Parathyroid adenoma (tissue), 2 donors: ENCODE results near the gene SOX15.

Experiments used
- H2AFZ ChIP-seq: fragments of 300-600 bp; sonication (generic); one replicate; pipeline ENCODE4 v1.7.0; 2017; ENCODE audit warnings: antibody characterized with exemption, mild to moderate bottlenecking
- H3K27ac ChIP-seq: fragments of 300-600 bp; sonication (generic); one replicate; pipeline ENCODE4 v1.7.0; 2017
- H3K27me3 ChIP-seq: fragments of 300-600 bp; sonication (generic); one replicate; pipeline ENCODE4 v1.7.0; 2017; ENCODE audit warnings: low read length; ENCODE audit not compliant: control insufficient read depth, insufficient read depth
- H3K36me3 ChIP-seq: fragments of 300-600 bp; sonication (generic); one replicate; pipeline ENCODE4 v1.7.0; 2017; ENCODE audit warnings: low read length; ENCODE audit not compliant: control insufficient read depth, insufficient read depth
- H3K4me1 ChIP-seq: fragments of 300-600 bp; sonication (generic); one replicate; pipeline ENCODE4 v1.7.0; 2017; ENCODE audit warnings: control low read depth
- H3K4me2 ChIP-seq: fragments of 300-600 bp; sonication (generic); one replicate; pipeline ENCODE4 v1.7.0; 2017; ENCODE audit warnings: low read length
- H3K4me3 ChIP-seq: fragments of 300-600 bp; sonication (generic); one replicate; pipeline ENCODE4 v1.7.0; 2017; ENCODE audit warnings: low read depth, low read length
- H3K79me2 ChIP-seq: fragments of 300-600 bp; sonication (generic); one replicate; pipeline ENCODE4 v1.7.0; 2017; ENCODE audit warnings: control low read depth
- H3K9ac ChIP-seq: fragments of 300-600 bp; sonication (generic); one replicate; pipeline ENCODE4 v1.7.0; 2017; ENCODE audit warnings: mild to moderate bottlenecking
- H3K9me3 ChIP-seq: fragments of 300-600 bp; sonication (generic); one replicate; pipeline ENCODE4 v1.7.0; 2017; ENCODE audit warnings: low read length; ENCODE audit not compliant: control insufficient read depth
- CTCF ChIP-seq: fragments of 300-600 bp; sonication (generic); IDR thresholded peaks from one replicate; pipeline ENCODE4 v1.7.0; 2017; ENCODE audit warnings: antibody characterized with exemption, mild to moderate bottlenecking
- donor health status: primary hyperparathyroidism.

Gene SOX15

GRCh38 chr17:7549401-7550055 lies 40.4 kb downstream of the SOX15 start:
- Histone ChIP-seq H3K9ac (peak overlapping the region; percentile 38), H3K79me2 (no peaks in the 10 kb centered on the region), H2AFZ (peak overlapping the region; percentile 93), H3K27me3 (no peaks in the 10 kb centered on the region), H3K4me2 (peak overlapping the region; percentile 96), H3K4me1 (no peaks in the 10 kb centered on the region), H3K36me3 (no peaks in the 10 kb centered on the region), H3K27ac (peak overlapping the region; percentile 68), H3K4me3 (peak overlapping the region; percentile 70), H3K9me3 (no peaks in the 10 kb centered on the region)
- TF ChIP-seq CTCF = no peak

DNA sequence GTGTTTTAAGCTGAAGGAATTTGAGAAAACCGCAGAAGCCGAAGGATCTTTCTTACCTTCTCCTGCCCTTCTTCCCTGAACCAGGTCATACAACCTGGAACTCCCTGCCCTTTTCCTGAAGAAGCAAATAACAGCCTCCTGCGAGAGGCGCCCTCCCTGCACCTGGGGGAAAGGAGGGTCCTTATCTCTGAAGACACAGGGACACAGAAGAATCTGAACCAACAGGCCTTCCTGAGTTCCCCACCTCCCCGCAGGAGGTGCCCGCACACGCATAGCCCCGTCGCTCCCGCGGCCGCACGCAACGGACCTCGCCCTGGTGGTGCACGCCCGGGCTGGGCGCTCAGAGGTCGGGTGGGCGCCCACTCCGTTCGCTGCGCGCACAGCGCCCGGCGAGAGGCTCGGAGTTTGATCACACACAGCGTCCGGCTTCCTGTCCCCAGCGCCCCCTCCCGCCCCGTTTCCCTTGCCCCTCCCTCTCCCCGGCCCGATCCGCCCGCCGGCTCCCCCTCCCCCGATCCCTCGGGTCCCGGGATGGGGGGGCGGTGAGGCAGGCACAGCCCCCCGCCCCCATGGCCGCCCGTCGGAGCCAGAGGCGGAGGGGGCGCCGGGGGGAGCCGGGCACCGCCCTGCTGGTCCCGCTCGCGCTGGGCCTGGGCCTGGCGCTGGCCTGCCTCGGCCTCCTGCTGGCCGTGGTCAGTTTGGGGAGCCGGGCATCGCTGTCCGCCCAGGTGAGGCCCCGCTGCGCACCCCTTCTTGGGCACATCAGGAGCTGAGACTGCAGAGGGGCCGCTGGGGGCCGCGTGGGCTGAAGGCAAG lies 41.1 kb downstream of the SOX15 start, which contains the start of gene TNFSF12:
Gene TNFSF12 (plus strand): TSS at position 474 of the 816 bp plus-strand sequence. CDS start 96 bp downstream, at position 570.
- peak within 1 kb of the TSS; percentile 93 for H2AFZ ChIP-seq
- peak; percentile 25 for TF ChIP-seq CTCF

GRCh38 chr17:7544911-7545310 lies 45.0 kb downstream of the SOX15 start:
- H3K36me3 ChIP-seq = no peaks in the 10 kb centered on the region
- no peak overlapping the region for H3K9ac ChIP-seq
- H3K4me3 ChIP-seq = no peak overlapping the region
- H3K9me3 ChIP-seq = no peaks in the 10 kb centered on the region
- H3K4me2 ChIP-seq = no peak overlapping the region
- no peaks in the 10 kb centered on the region for H3K79me2 ChIP-seq
- TF ChIP-seq CTCF = no peak
- H3K27ac ChIP-seq = no peak overlapping the region
- no peaks in the 10 kb centered on the region for H3K4me1 ChIP-seq
- H2AFZ ChIP-seq = no peak overlapping the region
- H3K27me3 ChIP-seq = no peaks in the 10 kb centered on the region

More for the DNA sequence above, 41.1 kb downstream of the SOX15 start, which contains the start of gene TNFSF12:
- no peaks in the 10 kb centered on the region for H3K79me2 ChIP-seq
- peak within 1 kb of the TSS; percentile 68 for H3K27ac ChIP-seq
- H3K9me3 ChIP-seq = no peaks in the 10 kb centered on the region
- no peaks in the 10 kb centered on the region for H3K36me3 ChIP-seq
- H3K9ac ChIP-seq = peak within 1 kb of the TSS; percentile 38
- no peaks in the 10 kb centered on the region for H3K27me3 ChIP-seq
- no peaks in the 10 kb centered on the region for H3K4me1 ChIP-seq
- peak within 1 kb of the TSS; percentile 70 for H3K4me3 ChIP-seq
- peak within 1 kb of the TSS; percentile 96 for H3K4me2 ChIP-seq

GRCh38 chr17:7541074-7541621 lies 48.7 kb downstream of the SOX15 start:
- no peak overlapping the region for H2AFZ ChIP-seq
- no peaks in the 10 kb centered on the region for H3K27me3 ChIP-seq
- no peaks in the 10 kb centered on the region for H3K36me3 ChIP-seq
- no peak overlapping the region for H3K27ac ChIP-seq
- no peak for TF ChIP-seq CTCF
- H3K9ac ChIP-seq = no peak overlapping the region
- H3K4me1 ChIP-seq = no peaks in the 10 kb centered on the region
- H3K4me3 ChIP-seq = no peak overlapping the region
- H3K79me2 ChIP-seq = no peaks in the 10 kb centered on the region
- no peaks in the 10 kb centered on the region for H3K9me3 ChIP-seq
- H3K4me2 ChIP-seq = no peak overlapping the region
